Endometrial microvascular endothelial cells (primary cell): ENCODE results near the gene CFAP298. TPM values are rescaled to one million over a fixed set of nuclear protein-coding genes. Genes with fewer than 3 reads are reported as not detected.
"Not testable (repeated sequence)": the region's sequence is repeated elsewhere in the genome, so short reads cannot be mapped to it uniquely, and the experiment has no call there.

Experiments
- in situ Hi-C: cut with HindIII; loops from 2 replicates; pipeline ENCODE4 v1.10.0; 2017; ENCODE audit warnings: low sequenced_read_pairs, low pct_unique_long_range_greater_than_20kb; ENCODE audit errors: inconsistent ontology term
- total RNA-seq: library from RNA; depleted of rRNA; stranded (reverse); fragments of >200 nt; gene quantifications from one replicate; pipeline ENCODE4 v1.2.3, GENCODE V29; 2015; ENCODE audit errors: inconsistent ontology term

Gene CFAP298, protein sequence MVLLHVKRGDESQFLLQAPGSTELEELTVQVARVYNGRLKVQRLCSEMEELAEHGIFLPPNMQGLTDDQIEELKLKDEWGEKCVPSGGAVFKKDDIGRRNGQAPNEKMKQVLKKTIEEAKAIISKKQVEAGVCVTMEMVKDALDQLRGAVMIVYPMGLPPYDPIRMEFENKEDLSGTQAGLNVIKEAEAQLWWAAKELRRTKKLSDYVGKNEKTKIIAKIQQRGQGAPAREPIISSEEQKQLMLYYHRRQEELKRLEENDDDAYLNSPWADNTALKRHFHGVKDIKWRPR
- 16.4 TPM for total RNA-seq

DNA sequence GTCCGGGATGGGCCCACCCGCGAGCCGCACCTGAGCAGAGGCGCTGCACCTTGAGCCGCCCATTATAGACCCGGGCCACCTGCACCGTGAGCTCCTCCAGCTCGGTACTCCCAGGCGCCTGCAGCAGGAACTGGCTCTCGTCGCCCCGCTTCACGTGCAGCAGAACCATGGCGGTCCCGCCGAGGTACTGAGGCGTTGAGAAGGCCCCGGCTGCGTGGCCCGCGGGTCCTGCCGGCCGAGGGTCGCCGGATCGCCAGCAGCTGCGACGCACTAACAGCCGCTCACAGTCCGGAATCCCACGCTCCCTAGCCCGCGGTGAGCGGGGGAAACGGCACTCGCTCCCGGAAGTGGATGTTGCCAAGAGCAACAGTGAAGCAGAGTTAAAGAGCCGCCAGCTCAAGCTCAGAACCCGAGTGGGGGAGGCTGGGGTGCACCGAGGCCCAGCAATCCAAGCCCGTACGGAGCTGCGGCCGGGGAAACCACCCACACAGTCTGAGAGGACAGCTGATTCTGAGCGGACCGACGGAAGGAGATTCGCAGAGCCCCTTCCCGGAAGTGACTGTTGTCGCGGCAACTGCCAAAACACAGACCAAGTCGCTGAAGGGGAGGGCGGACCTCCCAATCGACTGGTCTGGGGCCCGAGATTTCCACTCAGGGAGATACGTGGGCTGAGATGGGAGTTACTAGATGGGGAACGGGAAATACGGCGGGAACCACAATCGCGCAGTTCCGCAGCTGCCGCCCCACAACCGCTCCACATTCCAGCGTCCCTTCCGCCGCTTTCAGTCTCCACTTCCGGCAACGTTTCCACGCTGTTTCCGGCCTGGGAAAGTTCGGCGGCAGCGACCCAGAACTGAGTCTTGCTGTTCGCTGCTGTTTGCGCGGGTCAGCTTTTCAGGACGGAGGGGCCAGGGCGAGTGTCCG is at the start of gene CFAP298:
TSS of gene CFAP298 (minus strand) at position 303 of the 924 bp plus-strand sequence. CDS start at position 169, 134 bp downstream.
- in situ Hi-C loops: no loop called here

DNA sequence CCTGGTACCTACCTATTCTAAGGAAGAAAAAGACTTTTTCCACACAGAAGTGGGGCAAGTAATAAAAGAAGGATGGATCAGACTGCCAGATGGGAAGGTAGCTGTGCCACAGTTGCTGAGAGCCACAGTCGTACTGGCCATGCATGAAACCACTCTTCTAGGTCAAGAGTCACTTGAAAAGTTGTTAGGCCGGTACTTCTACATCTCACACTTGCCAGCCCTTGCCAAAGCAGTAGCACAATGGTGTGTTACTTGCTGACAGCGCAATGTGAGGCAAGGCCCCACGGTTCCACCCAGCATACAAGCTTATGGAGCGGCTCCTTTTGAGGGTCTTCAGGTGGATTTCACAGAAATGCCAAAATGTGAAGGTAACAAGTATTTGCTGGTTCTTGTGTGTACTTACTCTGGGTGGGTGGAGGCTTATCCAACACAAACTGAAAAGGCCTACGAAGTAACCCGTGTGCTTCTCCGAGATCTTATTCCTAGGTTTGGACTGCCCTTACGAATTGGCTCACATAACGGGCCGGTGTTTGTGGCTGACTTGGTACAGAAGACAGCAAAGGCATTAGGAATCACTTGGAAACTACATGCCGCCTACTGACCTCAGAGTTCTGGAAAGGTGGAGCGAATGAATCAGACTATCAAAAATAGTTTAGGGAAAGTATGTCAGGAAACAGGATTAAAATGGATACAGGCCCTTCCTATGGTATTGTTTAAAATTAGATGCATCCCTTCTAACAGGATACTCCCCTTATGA is 49.0 kb upstream of the CFAP298 start:
- in situ Hi-C loops: not testable (repeated sequence)

DNA sequence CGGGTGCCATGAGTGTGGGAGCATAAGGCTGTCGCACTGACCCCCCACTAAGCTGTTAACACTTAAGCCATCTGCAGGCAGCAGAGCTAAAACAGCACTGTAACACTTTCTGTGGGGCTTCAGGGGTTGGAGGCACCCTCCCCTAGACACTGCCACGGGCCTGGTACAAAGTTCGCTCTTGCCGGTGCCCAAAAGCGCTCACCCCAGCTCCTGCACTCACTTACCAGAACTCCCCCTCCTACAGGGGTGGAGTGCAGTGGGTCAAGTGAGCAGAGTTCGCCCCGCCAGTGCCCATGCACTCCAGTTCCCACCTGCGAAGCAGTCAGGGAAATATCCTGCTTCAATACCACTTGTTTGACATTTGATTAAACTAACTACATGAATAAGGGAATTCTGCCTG is 46.3 kb upstream of the CFAP298 start:
- in situ Hi-C loops: no loop called here

DNA sequence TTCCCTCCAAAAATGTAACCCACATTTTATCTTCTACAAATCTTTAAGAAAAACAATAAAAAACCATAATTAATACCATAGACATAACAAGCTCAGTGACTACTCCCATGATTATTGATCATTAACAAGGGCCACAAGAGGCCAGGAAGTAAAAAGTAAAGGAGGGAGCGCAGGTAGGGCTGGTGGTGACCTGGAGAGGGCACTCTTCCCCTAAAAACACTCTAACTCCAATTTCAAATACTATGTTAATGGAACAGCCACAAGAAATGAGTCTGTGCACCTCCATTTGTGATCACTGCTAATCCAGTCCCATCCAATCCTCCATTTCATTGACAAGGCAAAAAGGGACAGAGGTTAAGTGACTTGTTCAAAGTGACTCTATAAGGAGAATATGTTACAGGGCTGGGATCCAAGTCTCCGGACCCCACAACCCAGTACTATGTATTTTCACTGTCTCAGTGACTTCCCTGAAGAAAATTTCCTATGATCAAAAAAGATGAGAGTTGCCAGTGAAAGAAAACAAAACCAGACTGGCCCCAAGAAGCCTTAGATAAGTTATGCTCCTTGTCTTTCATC is 41.2 kb upstream of the CFAP298 start:
- in situ Hi-C loops: no loop called here

DNA sequence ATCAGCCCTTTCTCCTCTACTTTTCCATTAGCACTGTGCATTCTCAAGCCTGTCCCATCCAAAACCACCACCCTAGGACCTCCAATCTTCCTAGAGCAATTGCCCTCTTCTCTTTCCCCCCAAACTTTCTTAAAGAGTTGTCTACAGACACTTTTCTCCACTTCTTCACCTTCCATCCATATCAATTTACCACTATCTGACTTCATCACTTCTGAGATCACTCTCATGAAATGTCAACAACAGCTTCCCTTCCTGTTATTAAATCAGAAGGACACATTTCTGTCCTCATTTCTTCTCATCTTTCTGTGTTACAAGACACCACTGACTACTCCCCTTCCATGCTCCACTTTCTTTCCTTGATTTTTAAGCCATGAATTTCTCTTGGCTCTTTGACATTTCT is 36.0 kb upstream of the CFAP298 start:
- in situ Hi-C loops: no loop called here

DNA sequence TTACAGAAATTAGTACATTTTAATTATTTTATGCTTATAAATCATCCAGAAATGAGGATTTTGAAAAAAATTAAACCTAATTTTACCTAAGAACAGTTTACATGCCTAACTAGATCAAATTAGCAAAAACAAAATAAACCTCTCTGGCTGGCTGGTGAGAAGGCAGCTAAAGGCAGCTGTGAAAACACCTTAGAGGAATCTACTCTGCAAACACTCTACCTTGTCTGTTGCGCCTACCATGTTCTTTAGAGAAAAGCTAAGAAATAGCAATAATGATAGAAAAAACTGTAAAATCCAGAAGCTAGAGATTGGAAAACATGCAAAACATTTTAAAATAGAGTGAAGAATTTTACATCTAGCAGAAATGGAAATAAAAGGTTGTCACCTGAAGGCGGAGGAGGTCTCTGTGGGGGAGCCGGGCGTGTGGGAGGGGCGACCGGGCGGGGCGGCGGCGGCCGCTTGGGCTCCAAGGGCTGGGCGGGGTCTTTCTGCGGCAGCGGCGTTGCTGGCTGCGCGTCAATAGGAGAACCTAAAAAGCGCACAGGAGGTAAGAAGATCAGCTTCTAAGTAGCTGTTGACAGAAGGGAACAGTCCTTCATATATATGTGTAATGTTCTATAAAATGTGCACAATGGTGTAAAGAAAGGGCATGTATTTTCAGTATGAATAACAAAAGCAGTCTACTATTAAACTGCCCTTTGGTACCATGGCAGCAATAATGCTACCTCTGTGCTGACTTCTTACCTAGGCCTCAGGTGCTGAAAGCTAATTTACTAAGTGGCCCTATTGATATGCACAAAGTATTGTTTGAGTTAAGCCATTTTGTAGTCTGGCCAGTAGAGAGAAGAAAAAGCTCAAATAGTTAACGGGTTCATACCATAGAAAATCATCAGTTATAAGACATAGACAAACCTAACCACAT is 33.3 kb upstream of the CFAP298 start:
- in situ Hi-C loops: no loop called here

DNA sequence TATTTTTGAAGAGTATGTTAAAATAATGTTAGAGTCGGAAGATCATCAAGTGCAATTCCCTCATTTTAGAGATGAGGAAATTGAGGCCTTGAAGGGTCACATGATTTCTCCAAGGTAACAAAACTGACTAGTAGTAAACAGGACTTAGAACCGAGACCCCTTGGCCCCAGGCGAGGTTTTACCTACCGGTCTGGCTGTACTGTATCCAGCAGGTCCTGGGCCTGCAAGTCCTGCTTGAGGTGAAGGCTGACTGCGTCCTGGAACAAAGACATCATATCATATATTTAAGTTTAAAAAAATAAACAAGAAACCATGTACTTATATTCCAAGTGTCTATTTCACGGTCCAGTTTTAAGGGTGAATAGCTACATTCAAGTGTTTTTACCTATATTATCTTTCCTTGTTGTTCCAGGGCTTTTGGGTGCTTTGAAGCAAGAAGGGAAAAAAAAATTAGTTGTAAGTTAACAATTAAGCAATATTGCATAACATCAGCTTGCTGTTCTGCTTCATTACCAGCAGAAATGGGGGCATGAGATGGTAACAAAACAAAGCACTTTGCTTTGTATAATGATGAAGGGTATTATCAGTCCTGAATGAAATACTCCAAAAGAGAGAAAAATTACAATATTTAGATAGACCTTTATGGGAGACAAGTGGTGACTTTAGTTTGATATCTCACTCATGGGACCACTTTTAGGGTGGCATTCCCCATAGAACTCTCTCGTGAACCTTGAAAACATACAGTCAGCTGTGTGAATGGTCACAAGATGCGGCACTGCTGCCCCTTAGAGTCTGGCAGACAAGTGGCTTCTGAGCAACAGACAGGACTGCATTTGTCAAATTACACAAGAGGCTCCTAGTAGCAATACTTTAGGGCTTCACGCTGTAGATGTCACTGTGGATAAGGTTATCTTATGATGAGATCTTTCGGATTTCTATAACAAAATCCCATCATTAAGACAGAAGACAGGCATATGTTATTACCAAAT is 29.8 kb upstream of the CFAP298 start:
- in situ Hi-C loops: no loop called here

DNA sequence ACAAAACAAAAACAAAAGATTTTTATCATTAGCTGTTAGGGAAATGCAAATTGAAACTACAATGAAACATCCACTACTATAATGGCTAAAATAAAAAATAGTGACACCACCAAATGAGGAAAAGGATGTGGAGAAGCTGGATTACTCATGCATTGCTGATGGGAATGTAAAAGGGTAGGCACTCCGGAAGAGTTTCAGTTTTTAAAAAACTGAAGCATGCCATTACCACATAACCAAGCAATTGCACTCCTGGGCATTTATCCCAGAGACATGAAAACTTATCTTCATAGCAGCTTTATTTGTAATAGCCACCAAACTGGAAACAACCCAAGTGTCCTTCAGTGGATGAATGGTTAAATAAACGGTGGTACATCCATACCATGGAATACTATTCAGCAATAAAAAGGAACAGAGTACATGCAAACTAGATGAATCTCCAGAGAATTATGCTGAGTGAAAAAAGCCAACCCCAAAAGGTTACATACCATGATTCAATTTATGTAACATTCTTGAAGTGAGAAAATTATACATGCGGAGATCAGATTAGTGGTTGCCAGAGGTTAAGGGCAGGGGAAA is 14.5 kb upstream of the CFAP298 start:
- in situ Hi-C loops: no loop called here

DNA sequence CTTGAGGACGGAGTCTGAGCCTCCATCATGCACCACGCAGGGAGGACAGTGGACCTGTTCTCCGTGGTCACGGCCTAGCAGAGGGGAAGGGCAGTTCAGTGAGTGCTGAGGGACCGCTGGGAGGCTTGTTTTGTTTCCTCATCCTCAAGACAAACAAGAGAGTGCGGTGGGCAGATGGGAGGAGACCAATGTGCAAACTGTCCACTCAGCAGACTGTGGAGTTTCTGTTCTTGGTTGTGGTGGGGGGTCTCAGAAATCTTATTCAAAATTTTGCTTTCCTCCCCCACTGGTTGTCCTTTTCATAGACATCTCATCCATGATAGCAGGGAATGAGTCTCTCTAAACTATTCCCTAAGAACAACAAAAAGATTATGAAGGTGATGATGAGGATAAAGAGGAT is 6.0 kb upstream of the CFAP298 start:
- in situ Hi-C loops: not testable (repeated sequence)

DNA sequence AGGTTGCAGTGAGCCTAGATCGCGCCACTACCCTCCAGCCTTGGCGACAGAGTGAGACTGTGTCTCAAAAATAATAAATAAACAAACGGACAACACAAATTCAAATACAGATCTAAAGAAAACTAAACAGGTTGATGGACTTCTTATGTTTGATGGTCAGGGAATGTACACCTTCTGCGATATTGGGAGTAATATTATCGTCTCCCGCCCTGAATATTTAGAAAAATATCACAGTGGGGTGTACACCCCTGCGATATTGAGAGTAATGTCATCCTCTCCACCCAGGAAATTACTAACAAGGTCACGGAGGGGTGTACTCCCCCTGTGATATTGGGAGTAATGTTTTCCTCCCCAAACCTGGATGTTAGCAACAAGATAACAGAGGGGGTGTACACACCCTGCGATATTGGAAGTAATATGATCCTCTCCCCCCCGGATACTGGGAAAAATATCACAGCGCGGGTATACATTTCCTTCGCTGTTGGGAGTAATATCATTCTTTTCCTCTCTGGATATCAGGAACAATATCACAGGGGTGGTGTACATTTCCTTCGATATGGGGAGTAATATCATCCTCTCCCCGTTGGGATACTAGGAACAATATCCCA is 1.4 kb upstream of the CFAP298 start:
- in situ Hi-C loops: no loop called here

DNA sequence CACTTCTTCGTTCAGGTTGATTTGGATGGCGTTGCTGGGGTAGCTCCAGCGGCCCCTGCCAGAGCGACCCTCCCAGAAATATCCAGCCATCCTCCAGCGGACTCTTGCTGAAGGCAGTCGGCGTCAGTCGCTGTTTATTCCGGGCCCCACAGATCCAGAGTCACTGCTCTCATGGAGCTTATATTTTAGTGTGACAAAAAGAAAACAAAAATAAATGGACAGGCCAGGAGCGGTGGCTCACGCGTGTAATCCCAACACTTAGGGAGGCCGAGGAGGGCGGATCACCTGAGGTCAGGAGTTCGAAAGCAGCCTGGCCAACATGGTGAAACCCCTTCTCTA is 791 bp upstream of the CFAP298 start:
- in situ Hi-C loops: no loop called here

DNA sequence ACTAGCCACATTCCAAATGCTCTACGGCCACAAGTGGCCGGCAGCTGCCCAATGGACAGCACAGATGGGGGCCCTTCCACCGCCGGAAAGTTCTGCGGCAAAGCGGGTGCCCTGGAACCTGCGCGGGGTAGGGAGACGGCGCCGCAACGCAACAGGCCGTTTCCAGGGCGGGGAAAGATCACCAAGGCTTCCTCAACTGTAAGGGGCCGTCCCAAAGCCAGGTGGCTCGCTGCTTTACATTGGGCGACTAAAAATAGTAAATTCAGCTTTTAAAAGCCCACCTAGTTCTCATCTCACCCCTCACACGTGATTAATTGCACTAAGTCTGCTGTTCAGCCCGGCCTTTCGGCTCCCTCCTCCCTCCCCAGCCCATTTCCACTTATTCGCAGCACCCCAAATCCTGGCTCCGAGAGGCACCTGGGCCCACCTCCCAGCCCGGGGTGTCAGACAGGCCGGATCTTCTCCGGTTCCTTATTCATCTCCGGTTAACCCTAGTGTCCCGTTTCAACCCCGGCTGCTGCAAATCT is 643 bp downstream of the CFAP298 start:
- in situ Hi-C loops: no loop called here

DNA sequence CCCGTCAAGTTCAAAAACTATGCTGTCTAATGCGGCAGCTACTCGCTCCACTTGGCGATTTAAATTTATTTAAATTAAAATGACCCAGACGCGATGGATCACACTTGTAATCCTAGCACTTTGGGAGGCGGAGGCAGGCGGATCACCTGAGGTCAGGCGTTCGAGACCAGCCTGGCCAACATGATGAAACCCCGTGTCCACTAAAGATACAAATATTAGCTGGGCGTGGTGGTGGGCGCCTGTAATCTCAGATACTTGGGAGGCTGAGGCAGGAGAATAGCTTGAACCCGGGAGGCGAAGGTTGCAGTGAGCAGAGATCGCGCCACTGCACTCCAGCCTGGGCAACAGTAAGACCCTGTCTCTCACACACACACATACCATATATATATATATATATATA is 1.2 kb downstream of the CFAP298 start:
- in situ Hi-C loops: not testable (repeated sequence)

DNA sequence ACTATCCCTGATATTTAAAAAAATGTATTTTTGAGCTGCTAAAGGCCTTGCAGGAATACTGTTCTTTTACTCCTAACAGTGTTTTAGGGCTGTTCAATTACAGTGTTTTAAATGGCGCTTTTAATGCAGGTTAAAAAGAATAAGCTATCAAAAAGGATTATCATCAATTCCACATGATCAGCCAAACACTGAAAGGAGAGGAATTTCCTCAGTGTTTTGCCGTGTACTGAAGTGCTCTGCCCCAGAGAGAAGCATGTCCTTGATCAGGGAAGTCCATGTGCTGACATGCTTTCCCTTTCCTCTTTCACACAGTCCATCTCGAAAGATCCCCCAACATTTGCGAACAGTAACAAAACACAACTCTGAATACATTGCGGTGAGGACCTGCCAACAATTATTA is 3.3 kb downstream of the CFAP298 start:
- in situ Hi-C loops: no loop called here

DNA sequence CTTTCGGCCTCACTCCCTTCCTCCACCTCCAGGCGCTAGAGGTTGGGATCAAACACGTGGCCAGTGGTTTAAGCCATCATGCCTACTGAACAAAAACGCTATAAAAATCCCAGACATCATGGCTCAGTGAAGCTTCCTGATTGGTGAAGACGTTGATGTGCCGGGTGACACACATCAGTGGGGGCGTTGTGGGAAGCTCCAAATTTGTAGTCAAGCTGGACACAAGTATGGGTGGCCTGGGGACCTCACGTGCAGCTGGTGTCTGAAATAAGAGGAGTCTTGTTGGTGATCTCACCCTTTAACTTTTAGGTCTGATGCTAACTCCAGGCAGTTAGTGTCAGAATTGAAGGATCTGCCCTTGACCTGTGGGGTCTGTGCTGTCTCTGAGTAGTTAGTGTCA is 6.7 kb downstream of the CFAP298 start:
- in situ Hi-C loops: no loop called here

DNA sequence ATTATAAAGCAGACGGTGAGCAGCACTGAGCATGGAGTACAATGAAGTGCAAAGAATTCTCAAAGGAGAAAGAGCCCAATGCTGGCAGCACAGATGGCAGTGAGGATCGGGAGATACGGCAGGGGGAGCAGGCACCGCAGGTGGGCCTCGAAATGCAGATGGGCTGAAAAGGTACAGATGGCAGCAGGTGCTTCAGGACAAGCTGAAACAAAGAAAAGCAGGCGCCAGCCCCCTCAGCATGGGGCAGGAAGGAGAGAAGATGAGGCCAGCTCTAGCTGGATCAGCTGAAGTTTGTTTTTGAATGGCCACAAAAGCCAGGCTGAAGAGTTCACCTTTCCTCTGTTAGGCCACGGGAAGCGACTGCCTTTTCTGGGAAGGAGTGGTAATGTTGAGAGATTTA is 7.7 kb downstream of the CFAP298 start:
- in situ Hi-C loops: no loop called here
